OCI-LY7 (cell line): ENCODE data around the gene PCA3.

ENCODE experiments used
- CTCF ChIP-seq: fragments of 200-600 bp; sonication (generic); conservative IDR thresholded peaks from 2 replicates; pipeline ENCODE4 v1.5.1; 2014; ENCODE audit warnings: mild to moderate bottlenecking, antibody characterized with exemption, low read length, moderate library complexity, mixed read lengths
- EZH2phosphoT487 ChIP-seq: fragments of 200-600 bp; sonication (generic); IDR thresholded peaks from 2 replicates; pipeline ENCODE4 v1.6.1; 2018; ENCODE audit warnings: low read depth, borderline replicate concordance, mild to moderate bottlenecking, mixed run types, antibody characterized with exemption, low read length, moderate library complexity, mixed read lengths

GRCh38 chr9:76803762-76804161 is 39.5 kb downstream of the PCA3 start:
- TF ChIP-seq CTCF (no peak), EZH2phosphoT487 (no peak)
